SK-N-SH (cell line): ENCODE measurements around the gene ATP12A. TPM values are rescaled to one million over a fixed set of nuclear protein-coding genes. Genes with fewer than 3 reads are reported as not detected.

Source experiments
- CTCF ChIA-PET: fragments of 300-600, 350-600 bp; formaldehyde crosslinking; extraction: SDS; loops from one replicate; lab custom pipeline; 2021; lab: Yijun Ruan, JAX
- POLR2A ChIA-PET: fragments of 350-600 bp; sonication (Branson Sonifier 250); formaldehyde crosslinking; extraction: SDS; loops from one replicate; lab custom pipeline; 2020; ENCODE audit warnings: antibody characterized with exemption, inconsistent platforms; lab: Yijun Ruan, JAX
- DNase-seq: peaks from one replicate; pipeline ENCODE4 v3.0.0; 2012
- H2AFZ ChIP-seq: fragments of 200-600 bp; sonication (generic); 2 replicates; pipeline ENCODE4 v1.8.1; 2016; ENCODE audit warnings: antibody characterized with exemption, mild to moderate bottlenecking, low read depth
- H3F3A ChIP-seq: fragments of 200-600 bp; sonication (generic); replicated peaks from 2 replicates; pipeline ENCODE3; 2016; ENCODE audit warnings: antibody characterized with exemption, mild to moderate bottlenecking; ENCODE audit not compliant: insufficient read depth
- H3K27ac ChIP-seq, 2 experiments: fragments of 200-500 bp in 1 of 2; fragments of 200-600 bp in 1 of 2; sonication (Bioruptor generic) in 1 of 2; sonication (generic), shearing (Covaris generic) in 1 of 2; 2 replicates each; pipeline versions ENCODE4 v1.5.1 to v1.6.1; 2014 to 2016; ENCODE audit warnings: low read depth in 2 of 2, inconsistent platforms in 1 of 2, low read length in 1 of 2, mild to moderate bottlenecking in 1 of 2, mixed read lengths in 1 of 2
- H3K27me3 ChIP-seq: fragments of 200-600 bp; sonication (generic), shearing (Covaris generic); 2 replicates; pipeline ENCODE4 v1.6.1; 2016; ENCODE audit warnings: mixed run types; ENCODE audit not compliant: insufficient read depth
- H3K36me3 ChIP-seq, 2 experiments: fragments of 200-500 bp in 1 of 2; fragments of 200-600 bp in 1 of 2; sonication (Bioruptor generic) in 1 of 2; sonication (generic) in 1 of 2; replicated peaks in 1 of 2; 2 replicates each; pipeline versions ENCODE3 to v1.5.1; 2014 to 2016; ENCODE audit warnings: low read length in 1 of 2, mild to moderate bottlenecking in 1 of 2; ENCODE audit not compliant: insufficient read depth in 2 of 2, control insufficient read depth in 1 of 2
- H3K4me1 ChIP-seq, 2 experiments: fragments of 200-500 bp in 1 of 2; fragments of 200-600 bp in 1 of 2; sonication (Bioruptor generic) in 1 of 2; sonication (generic), shearing (Covaris generic) in 1 of 2; 2 replicates each; pipeline versions ENCODE4 v1.5.1 to v1.6.1; 2014 to 2016; ENCODE audit warnings: low read depth in 1 of 2, low read length in 1 of 2, mixed run types in 1 of 2; ENCODE audit not compliant: insufficient read depth in 2 of 2, control insufficient read depth in 1 of 2
- H3K4me2 ChIP-seq: fragments of 200-600 bp; sonication (generic), shearing (Covaris generic); 2 replicates; pipeline ENCODE4 v1.6.1; 2017; ENCODE audit warnings: mixed run types
- H3K4me3 ChIP-seq, 2 experiments: fragments of 200-500 bp in 1 of 2; fragments of 200-600 bp in 1 of 2; sonication (Bioruptor generic) in 1 of 2; sonication (generic), shearing (Covaris generic) in 1 of 2; 2 replicates each; pipeline versions ENCODE4 v1.5.1 to v1.8.1; 2014 to 2016; ENCODE audit warnings: low read depth in 2 of 2, inconsistent platforms in 1 of 2, low read length in 1 of 2, mild to moderate bottlenecking in 1 of 2, mixed read lengths in 1 of 2, moderate library complexity in 1 of 2
- H3K79me2 ChIP-seq: fragments of 200-600 bp; sonication (generic); 2 replicates; pipeline ENCODE4 v1.8.1; 2017; ENCODE audit warnings: mild to moderate bottlenecking; ENCODE audit not compliant: insufficient read depth
- H3K9ac ChIP-seq: fragments of 200-600 bp; sonication (generic); 2 replicates; pipeline ENCODE4 v1.6.1; 2017; ENCODE audit warnings: mixed run types
- H3K9me2 ChIP-seq: fragments of 200-600 bp; sonication (generic); 2 replicates; pipeline ENCODE4 v1.6.1; 2017; ENCODE audit warnings: mixed run types
- H3K9me3 ChIP-seq: fragments of 200-600 bp; sonication (generic); 2 replicates; pipeline ENCODE4 v1.6.1; 2017; ENCODE audit warnings: mixed run types, mild to moderate bottlenecking, moderate library complexity
- H4K20me1 ChIP-seq: fragments of 200-600 bp; sonication (generic); 2 replicates; pipeline ENCODE4 v1.6.1; 2017; ENCODE audit warnings: mild to moderate bottlenecking, mixed run types; ENCODE audit not compliant: insufficient read depth
- MEF2A ChIP-seq: IDR thresholded peaks from 2 replicates; pipeline ENCODE4 v1.4.0; 2012; ENCODE audit warnings: low read depth, borderline replicate concordance
- RCOR1 ChIP-seq: fragments of 150-350 bp; IDR thresholded peaks from 2 replicates; pipeline ENCODE4 v1.6.1; 2017; ENCODE audit warnings: antibody characterized with exemption, low read length
- TCF12 ChIP-seq: IDR thresholded peaks from 2 replicates; pipeline ENCODE4 v1.4.0; 2012
- YY1 ChIP-seq: IDR thresholded peaks from 2 replicates; pipeline ENCODE4 v1.4.0; 2012; ENCODE audit warnings: low read depth, mild to moderate bottlenecking
- WGBS: methylation state at CpG from one replicate; pipeline ENCODE4 v1.1.6; 2017; ENCODE audit warnings: low lambda C conversion rate; 5-methylcytosine and 5-hydroxymethylcytosine counted together
- polyA plus RNA-seq, 3 experiments: library from polyadenylated mRNA; depleted of rRNA; stranded (reverse); fragments of >200 nt; gene quantifications; 2 replicates each; pipeline ENCODE4 v1.2.3, GENCODE V29; 2012
- TF ChIP-seq, protein P1 (sequence below): fragments of 200-600 bp; sonication (generic); IDR thresholded peaks from 2 replicates; pipeline ENCODE4 v1.6.1; 2017; ENCODE audit warnings: antibody characterized with exemption, mild to moderate bottlenecking, moderate library complexity
- TF ChIP-seq, protein P2 (sequence below): IDR thresholded peaks from 2 replicates; pipeline ENCODE4 v1.6.1; 2012; ENCODE audit warnings: mild to moderate bottlenecking, low read depth, low read length, moderate library complexity

ATP12A gene
- polyA plus RNA-seq, 1 of the 3 experiments (the other 2 are of a cell fraction) = not detected

DNA sequence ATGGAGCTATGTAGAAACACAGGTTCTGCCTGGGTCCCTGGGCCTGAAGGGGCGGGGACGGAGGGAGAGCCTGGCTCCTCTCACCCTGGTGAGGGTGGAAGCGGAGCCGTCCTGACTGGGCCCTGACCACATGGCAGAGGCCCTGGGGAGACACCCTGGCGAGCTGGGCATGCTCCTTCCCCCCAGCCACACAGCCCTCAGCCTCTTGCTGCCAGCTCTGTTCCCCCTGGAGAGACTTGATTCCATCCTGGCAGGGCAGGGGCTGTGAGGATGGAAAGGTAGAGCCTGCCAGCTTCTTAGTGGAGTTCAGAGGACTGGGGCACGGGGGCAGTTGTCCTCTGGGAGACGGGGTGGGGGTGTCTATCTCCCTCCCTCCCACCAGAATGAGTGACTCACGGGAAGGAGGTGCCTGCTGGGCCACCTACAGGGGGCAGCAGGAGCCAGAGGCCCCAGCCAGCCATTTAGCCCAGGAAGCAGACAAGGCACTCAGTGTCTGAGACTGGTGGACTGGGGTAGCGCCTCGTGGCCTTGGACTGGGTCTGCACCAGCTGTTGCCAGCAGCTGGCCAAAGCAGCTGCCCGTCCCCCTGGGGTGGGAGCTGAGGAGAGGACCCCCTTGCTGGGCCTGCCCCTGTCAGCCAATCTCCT, 60.9 kb downstream of the ATP12A start:
- Histone ChIP-seq H3K4me2 (no peak overlapping the region), H3K9me2 (no peaks in the 10 kb centered on the region), H3F3A (no peaks in the 10 kb centered on the region), H3K79me2 (no peaks in the 10 kb centered on the region), H3K27ac (no peak overlapping the region), H3K4me3 (no peak overlapping the region), H4K20me1 (no peaks in the 10 kb centered on the region), H3K4me1 (no peaks in the 10 kb centered on the region), H3K9ac (no peak overlapping the region), H3K27me3 (no peaks in the 10 kb centered on the region), H3K36me3 (no peaks in the 10 kb centered on the region), H3K9me3 (no peaks in the 10 kb centered on the region), H2AFZ (no peak overlapping the region)
- CTCF ChIA-PET = interaction anchor here (1.8 to 2.0 kb wide), 2 partner anchors 11 to 14 kb away, joined by 8 to 9 read pairs; no protein-coding TSS in a partner anchor
- TF ChIP-seq, protein P1, sequence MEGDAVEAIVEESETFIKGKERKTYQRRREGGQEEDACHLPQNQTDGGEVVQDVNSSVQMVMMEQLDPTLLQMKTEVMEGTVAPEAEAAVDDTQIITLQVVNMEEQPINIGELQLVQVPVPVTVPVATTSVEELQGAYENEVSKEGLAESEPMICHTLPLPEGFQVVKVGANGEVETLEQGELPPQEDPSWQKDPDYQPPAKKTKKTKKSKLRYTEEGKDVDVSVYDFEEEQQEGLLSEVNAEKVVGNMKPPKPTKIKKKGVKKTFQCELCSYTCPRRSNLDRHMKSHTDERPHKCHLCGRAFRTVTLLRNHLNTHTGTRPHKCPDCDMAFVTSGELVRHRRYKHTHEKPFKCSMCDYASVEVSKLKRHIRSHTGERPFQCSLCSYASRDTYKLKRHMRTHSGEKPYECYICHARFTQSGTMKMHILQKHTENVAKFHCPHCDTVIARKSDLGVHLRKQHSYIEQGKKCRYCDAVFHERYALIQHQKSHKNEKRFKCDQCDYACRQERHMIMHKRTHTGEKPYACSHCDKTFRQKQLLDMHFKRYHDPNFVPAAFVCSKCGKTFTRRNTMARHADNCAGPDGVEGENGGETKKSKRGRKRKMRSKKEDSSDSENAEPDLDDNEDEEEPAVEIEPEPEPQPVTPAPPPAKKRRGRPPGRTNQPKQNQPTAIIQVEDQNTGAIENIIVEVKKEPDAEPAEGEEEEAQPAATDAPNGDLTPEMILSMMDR = peak; percentile 30; the same call in 1 of the 2 replicates
- TF ChIP-seq MEF2A = no peak
- no peak for DNase-seq
- POLR2A ChIA-PET = no interaction called here
- 35% methylated on average over 6 of the region's 11 CpGs for WGBS

- POLR2A ChIA-PET = no interaction called here
Measured at GRCh38 chr13:24741791-24742190, 61.6 kb downstream of the ATP12A start.

DNA sequence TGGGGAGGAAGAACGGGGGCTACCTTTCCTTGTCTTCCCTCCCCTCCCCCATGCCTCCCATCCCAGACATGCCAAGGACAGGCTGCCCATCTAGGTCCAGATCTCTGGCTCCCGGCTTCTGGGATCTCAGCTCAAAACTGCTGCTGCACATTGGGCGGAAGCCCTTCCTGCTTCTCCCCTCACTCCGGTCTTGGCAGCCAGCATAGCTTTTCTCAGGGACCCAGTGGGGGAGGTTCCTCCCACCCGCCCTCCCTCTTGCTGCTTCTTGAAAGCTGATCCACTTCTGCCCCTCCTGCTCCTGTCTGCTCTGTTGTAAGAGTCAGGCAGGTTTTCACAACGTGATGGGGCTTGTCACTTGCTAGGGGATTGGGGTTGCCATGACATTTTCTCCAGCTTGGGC, 62.1 kb downstream of the ATP12A start:
- H2AFZ ChIP-seq = no peak overlapping the region
- POLR2A ChIA-PET = no interaction called here
- H3K4me2 ChIP-seq = no peak overlapping the region
- H3K4me3 ChIP-seq = no peak overlapping the region
- H4K20me1 ChIP-seq = no peaks in the 10 kb centered on the region
- no peak overlapping the region for H3K27ac ChIP-seq
- no peaks in the 10 kb centered on the region for H3K9me3 ChIP-seq
- no peak for DNase-seq
- H3K9ac ChIP-seq = no peak overlapping the region
- WGBS = 32% methylated on average over 6 of the region's 6 CpGs
- no peaks in the 10 kb centered on the region for H3K9me2 ChIP-seq
- CTCF ChIA-PET = interaction anchor here (0.7 kb wide), 1 partner anchor 49 kb away, joined by 4 read pairs; no protein-coding TSS in a partner anchor
- no peaks in the 10 kb centered on the region for H3K79me2 ChIP-seq
- TF ChIP-seq TCF12 (no peak), RCOR1 (no peak), YY1 (no peak)
- TF ChIP-seq, protein P2, sequence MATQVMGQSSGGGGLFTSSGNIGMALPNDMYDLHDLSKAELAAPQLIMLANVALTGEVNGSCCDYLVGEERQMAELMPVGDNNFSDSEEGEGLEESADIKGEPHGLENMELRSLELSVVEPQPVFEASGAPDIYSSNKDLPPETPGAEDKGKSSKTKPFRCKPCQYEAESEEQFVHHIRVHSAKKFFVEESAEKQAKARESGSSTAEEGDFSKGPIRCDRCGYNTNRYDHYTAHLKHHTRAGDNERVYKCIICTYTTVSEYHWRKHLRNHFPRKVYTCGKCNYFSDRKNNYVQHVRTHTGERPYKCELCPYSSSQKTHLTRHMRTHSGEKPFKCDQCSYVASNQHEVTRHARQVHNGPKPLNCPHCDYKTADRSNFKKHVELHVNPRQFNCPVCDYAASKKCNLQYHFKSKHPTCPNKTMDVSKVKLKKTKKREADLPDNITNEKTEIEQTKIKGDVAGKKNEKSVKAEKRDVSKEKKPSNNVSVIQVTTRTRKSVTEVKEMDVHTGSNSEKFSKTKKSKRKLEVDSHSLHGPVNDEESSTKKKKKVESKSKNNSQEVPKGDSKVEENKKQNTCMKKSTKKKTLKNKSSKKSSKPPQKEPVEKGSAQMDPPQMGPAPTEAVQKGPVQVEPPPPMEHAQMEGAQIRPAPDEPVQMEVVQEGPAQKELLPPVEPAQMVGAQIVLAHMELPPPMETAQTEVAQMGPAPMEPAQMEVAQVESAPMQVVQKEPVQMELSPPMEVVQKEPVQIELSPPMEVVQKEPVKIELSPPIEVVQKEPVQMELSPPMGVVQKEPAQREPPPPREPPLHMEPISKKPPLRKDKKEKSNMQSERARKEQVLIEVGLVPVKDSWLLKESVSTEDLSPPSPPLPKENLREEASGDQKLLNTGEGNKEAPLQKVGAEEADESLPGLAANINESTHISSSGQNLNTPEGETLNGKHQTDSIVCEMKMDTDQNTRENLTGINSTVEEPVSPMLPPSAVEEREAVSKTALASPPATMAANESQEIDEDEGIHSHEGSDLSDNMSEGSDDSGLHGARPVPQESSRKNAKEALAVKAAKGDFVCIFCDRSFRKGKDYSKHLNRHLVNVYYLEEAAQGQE = no peak
- TF ChIP-seq, all 33 proteins: peak for 0
- no peaks in the 10 kb centered on the region for H3F3A ChIP-seq
- no peaks in the 10 kb centered on the region for H3K36me3 ChIP-seq
- H3K4me1 ChIP-seq = no peaks in the 10 kb centered on the region
- H3K27me3 ChIP-seq = no peaks in the 10 kb centered on the region

More at GRCh38 chr13:24741791-24742190, 61.6 kb downstream of the ATP12A start:
- no peaks in the 10 kb centered on the region for H4K20me1 ChIP-seq
- H3K27me3 ChIP-seq = no peaks in the 10 kb centered on the region
- CTCF ChIA-PET = interaction anchor here (0.7 to 2.0 kb wide), 3 partner anchors 12 to 48 kb away, joined by 4 to 9 read pairs (median 8); no protein-coding TSS in a partner anchor
- no peak overlapping the region for H3K4me3 ChIP-seq
- no peaks in the 10 kb centered on the region for H3F3A ChIP-seq
- no peaks in the 10 kb centered on the region for H3K9me3 ChIP-seq
- no peak for TF ChIP-seq YY1
- H3K36me3 ChIP-seq = no peaks in the 10 kb centered on the region
- 18% methylated on average over 7 of the region's 8 CpGs for WGBS
- H3K27ac ChIP-seq = no peak overlapping the region
- H3K4me1 ChIP-seq = no peaks in the 10 kb centered on the region
- H3K4me2 ChIP-seq = no peak overlapping the region
- H3K79me2 ChIP-seq = no peaks in the 10 kb centered on the region
- H2AFZ ChIP-seq = no peak overlapping the region
- H3K9me2 ChIP-seq = no peaks in the 10 kb centered on the region
- no peak for DNase-seq
- no peak overlapping the region for H3K9ac ChIP-seq
